Ectodermal cell (in vitro differentiated cells): ENCODE results near the gene KIF26A.

Source experiments
- H3K27ac ChIP-seq: 2 replicates; pipeline ENCODE4 v1.7.0; 2013; ENCODE audit warnings: mild to moderate bottlenecking, low read depth, low read length; ENCODE audit not compliant: insufficient read depth, poor library complexity, severe bottlenecking
- H3K27me3 ChIP-seq: 2 replicates; pipeline ENCODE4 v1.7.0; 2013; ENCODE audit warnings: mild to moderate bottlenecking, low read length; ENCODE audit not compliant: insufficient read depth, control insufficient read depth, poor library complexity, severe bottlenecking
- H3K36me3 ChIP-seq: one replicate; pipeline ENCODE4 v1.7.0; 2013; ENCODE audit warnings: low read length; ENCODE audit not compliant: control insufficient read depth, insufficient read depth
- H3K4me1 ChIP-seq: one replicate; pipeline ENCODE4 v1.7.0; 2013; ENCODE audit warnings: low read length; ENCODE audit not compliant: control insufficient read depth, insufficient read depth
- H3K4me3 ChIP-seq: 2 replicates; pipeline ENCODE4 v1.7.0; 2013; ENCODE audit warnings: low read depth, low read length, control low read depth; ENCODE audit not compliant: insufficient read depth
- H3K9me3 ChIP-seq: 2 replicates; pipeline ENCODE4 v1.7.0; 2013; ENCODE audit warnings: mild to moderate bottlenecking, low read length, moderate library complexity; ENCODE audit not compliant: control insufficient read depth
- WGBS, 2 experiments: methylation state at CpG; one replicate each; pipeline ENCODE4 v1.1.7; 2013; ENCODE audit warnings: missing lambda C conversion rate in 2 of 2; 5-methylcytosine and 5-hydroxymethylcytosine counted together

Gene KIF26A

DNA sequence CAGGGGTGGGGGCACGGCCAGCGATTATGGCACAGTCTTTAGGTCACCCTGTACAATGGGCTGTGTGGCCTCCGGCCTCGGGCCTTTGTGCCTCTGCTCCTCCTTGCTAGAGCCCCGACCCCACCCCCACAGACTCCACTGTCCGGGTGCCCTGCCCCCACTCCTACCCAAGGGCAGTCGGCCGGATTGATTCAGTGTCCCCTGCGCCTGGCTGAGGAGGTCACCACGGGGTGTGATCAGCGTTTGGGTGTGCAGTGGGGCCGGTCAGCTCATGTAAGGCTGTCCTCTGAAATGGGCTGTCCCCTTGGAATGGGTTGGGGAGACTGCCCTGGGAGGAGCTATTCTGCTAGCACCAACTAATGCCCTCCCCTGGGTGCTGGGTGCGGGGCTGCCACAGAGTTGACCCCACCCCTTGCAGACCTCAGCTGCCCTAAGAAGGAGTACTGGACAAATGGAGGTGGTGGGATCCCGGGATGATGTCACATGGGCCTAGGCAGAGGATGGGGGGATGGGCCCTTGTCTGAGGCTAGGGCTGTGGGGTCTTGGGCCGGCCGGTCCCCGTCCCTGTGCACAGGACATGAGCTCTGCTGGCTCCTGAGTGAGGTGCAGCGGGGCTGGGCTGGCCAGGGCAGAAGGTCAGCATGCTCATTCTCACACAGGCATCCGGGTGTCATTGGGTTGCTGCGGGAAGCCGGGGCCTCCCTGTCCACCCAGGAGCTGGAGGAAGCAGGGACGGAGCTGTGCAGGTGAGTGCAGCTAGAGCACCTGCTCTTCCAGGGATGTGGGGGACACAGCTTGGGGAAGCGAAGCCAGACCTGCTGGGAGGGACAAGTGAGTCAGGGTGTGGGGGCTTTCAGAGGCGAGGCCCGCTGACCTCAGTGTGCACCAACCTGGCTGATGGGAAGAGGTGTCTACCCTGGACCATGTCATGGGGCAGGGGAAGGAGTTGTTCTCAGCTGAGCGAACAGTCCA lies 29.5 kb upstream of the KIF26A start:
- WGBS, 2 experiments: 70 to 76% methylated on average over 25 to 26 of the region's 26 CpGs
- H3K27me3 ChIP-seq: no peaks in the 10 kb centered on the region
- H3K4me3 ChIP-seq: no peak overlapping the region
- peaks cover 17% of the 10 kb centered on the region for H3K4me1 ChIP-seq
- H3K36me3 ChIP-seq: no peaks in the 10 kb centered on the region
- no peak overlapping the region for H3K27ac ChIP-seq
- H3K9me3 ChIP-seq: no peaks in the 10 kb centered on the region

- WGBS, 2 experiments: 93% methylated on average over 24 of the region's 24 CpGs
- Histone ChIP-seq H3K9me3 (no peaks in the 10 kb centered on the region), H3K4me3 (no peak overlapping the region), H3K36me3 (no peaks in the 10 kb centered on the region), H3K27ac (no peak overlapping the region), H3K27me3 (peaks cover 8% of the 10 kb centered on the region), H3K4me1 (peaks cover 14% of the 10 kb centered on the region)
These were observed 28.5 kb upstream of the KIF26A start for GRCh38 chr14:104109731-104110361.

DNA sequence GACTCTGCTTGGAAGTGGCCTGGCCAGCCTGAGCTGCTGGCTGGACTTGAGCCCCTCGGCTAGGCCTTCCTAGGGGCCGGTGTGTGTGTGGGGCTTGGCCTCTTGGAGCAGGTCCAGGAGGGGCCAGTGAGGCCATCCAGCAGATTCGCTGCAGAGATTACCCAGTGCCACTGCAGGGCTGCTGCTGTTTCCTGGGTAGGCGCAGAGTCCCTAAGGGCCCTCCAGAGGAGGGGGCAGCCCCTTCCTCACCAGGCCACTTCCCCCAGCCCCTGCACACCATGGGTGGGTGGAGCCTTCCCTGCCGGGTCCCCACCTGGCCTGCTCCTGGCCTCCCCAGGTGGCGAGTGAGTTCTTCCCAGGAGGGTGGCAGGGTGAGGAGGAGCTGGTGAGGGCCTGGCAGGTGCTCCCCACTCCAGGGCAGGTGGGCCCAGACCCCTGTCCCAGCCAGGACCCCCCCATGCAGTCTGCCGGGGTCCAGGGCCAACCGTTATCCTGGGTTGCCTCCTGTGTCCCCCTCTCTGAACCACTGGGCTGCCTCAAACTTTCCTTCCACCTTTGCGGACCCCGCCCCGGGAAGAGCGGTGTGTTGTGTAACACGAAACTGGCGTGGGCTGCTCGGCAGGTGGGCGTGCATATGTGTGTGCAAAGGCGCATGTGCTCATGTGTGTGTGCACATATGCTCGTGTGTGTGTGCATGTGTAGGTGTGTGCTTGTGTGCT lies 27.7 kb upstream of the KIF26A start:
- 88 to 91% methylated on average over 18 of the region's 18 CpGs for WGBS, 2 experiments
- H3K4me3 ChIP-seq: no peak overlapping the region

GRCh38 chr14:104111301-104112112 lies 26.9 kb upstream of the KIF26A start:
- peaks cover 24% of the 10 kb centered on the region for H3K27me3 ChIP-seq
- WGBS, 2 experiments: 89 to 91% methylated on average over 21 of the region's 21 CpGs
- peaks cover 14% of the 10 kb centered on the region for H3K4me1 ChIP-seq
- no peaks in the 10 kb centered on the region for H3K36me3 ChIP-seq
- H3K4me3 ChIP-seq: no peak overlapping the region
- H3K27ac ChIP-seq: no peak overlapping the region
- H3K9me3 ChIP-seq: no peaks in the 10 kb centered on the region

More for the DNA sequence above, 27.7 kb upstream of the KIF26A start:
- Histone ChIP-seq H3K36me3 (no peaks in the 10 kb centered on the region), H3K27ac (no peak overlapping the region), H3K9me3 (no peaks in the 10 kb centered on the region), H3K4me1 (peaks cover 14% of the 10 kb centered on the region), H3K27me3 (peaks cover 16% of the 10 kb centered on the region)

DNA sequence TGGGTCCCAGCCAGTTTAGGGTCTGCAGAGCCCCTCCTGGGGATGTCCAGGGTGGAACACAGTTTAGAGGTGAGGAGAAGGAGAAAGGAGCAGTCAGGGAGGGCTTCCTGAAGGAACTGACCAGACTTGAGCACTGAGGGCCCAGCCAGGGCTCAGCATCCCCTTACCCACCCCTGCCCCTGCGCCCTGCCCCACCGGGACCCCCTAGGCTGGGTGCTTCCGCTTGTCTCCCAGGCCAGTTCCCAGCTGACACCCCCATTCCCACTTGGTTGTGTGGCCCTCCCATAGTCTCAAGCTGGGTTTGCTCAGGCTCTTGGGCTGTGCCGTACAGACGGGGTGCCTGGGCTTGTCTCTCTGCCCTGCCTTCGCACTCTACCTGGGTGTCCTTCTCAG lies 26.3 kb upstream of the KIF26A start:
- H3K4me3 ChIP-seq: no peak overlapping the region
- H3K27me3 ChIP-seq: peaks cover 30% of the 10 kb centered on the region
- WGBS, 2 experiments: 94 to 95% methylated on average over 6 of the region's 6 CpGs
- no peak overlapping the region for H3K27ac ChIP-seq
- no peaks in the 10 kb centered on the region for H3K9me3 ChIP-seq
- H3K36me3 ChIP-seq: no peaks in the 10 kb centered on the region
- peaks cover 14% of the 10 kb centered on the region for H3K4me1 ChIP-seq

- Histone ChIP-seq H3K27me3 (peaks cover 38% of the 10 kb centered on the region), H3K27ac (no peak overlapping the region), H3K4me3 (no peak overlapping the region), H3K9me3 (no peaks in the 10 kb centered on the region), H3K4me1 (peaks cover 9% of the 10 kb centered on the region), H3K36me3 (no peaks in the 10 kb centered on the region)
- WGBS, 2 experiments: 81 to 82% methylated on average over 17 of the region's 17 CpGs
These were observed 25.5 kb upstream of the KIF26A start for GRCh38 chr14:104112609-104113571.

- Histone ChIP-seq H3K9me3 (no peaks in the 10 kb centered on the region), H3K4me3 (no peak overlapping the region), H3K36me3 (no peaks in the 10 kb centered on the region), H3K27me3 (peaks cover 47% of the 10 kb centered on the region), H3K27ac (no peak overlapping the region), H3K4me1 (peaks cover 6% of the 10 kb centered on the region)
- 89 to 90% methylated on average over 23 of the region's 23 CpGs for WGBS, 2 experiments
These were observed 24.6 kb upstream of the KIF26A start for GRCh38 chr14:104113631-104114420.

DNA sequence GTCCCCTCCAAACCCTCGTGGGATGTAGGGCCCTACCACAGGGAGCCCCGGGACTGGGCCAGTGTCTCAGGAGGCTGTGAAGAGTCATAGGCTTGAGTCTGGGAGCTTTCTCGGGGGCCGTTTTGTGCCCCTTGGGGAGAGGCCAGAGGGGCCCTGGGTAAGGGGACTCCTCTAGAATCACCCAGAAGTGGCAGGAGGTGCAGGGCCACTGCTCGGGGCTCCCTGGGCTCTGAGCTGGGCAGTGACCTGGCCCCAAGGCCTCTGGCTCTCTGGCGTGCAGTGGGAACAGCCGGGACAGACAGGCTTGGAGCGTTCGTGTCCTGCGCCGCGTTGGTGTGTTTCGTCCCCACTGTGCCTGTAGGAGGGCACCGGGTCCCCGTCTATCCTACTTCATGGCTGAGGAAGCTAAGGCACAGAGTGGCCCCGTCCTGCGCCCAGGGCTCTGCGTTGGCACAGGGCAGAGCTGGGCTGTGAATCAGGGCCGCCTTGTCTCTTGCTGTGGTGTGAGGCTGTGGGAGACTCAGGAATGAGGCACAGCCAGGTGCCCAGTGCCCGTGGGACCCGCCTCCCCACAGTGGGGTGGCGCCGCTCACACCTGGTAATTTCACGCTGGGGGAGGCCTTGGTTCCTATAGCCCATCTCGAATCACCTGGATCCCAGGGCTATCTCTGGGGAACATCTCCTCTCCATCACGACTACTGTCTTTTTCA lies 23.8 kb upstream of the KIF26A start:
- WGBS, 2 experiments: 91 to 92% methylated on average over 26 of the region's 26 CpGs
- Histone ChIP-seq H3K4me1 (no peaks in the 10 kb centered on the region), H3K27me3 (peaks cover 55% of the 10 kb centered on the region)

More for the DNA sequence above, 23.8 kb upstream of the KIF26A start:
- H3K9me3 ChIP-seq: no peaks in the 10 kb centered on the region
- no peaks in the 10 kb centered on the region for H3K36me3 ChIP-seq
- H3K27ac ChIP-seq: no peak overlapping the region
- H3K4me3 ChIP-seq: no peak overlapping the region
